K562 (cell line): ENCODE data around the gene ATAD3C. TPM values are rescaled to one million over a fixed set of nuclear protein-coding genes. Genes with fewer than 3 reads are reported as not detected.

ENCODE experiments used
- AFF4 ChIP-seq: sonication (generic); formaldehyde crosslinking; IDR thresholded peaks from 2 replicates; pipeline ENCODE4 v1.8.0; 2023; ENCODE audit warnings: mild to moderate bottlenecking, missing genetic modification reagents
- ARHGAP35 ChIP-seq: fragments of 450-650 bp; IDR thresholded peaks from 2 replicates; pipeline ENCODE4 v1.6.1; 2018; ENCODE audit not compliant: partially characterized antibody
- FOXA3 ChIP-seq, 2 experiments: fragments of 450-650 bp in 1 of 2; sonication (generic) in 1 of 2; formaldehyde crosslinking; IDR thresholded peaks in 1 of 2; conservative IDR thresholded peaks in 1 of 2; 2 replicates each; pipeline versions ENCODE4 v1.4.0 to v1.8.0; 2020 to 2022; ENCODE audit warnings: mild to moderate bottlenecking in 2 of 2, missing genetic modification reagents in 1 of 2
- KAT8 ChIP-seq: fragments of 450-650 bp; IDR thresholded peaks from 2 replicates; pipeline ENCODE4 v1.6.1; 2016; ENCODE audit warnings: low read depth, mild to moderate bottlenecking
- NCOA6 ChIP-seq: fragments of 450-650 bp; IDR thresholded peaks from 2 replicates; pipeline ENCODE4 v1.6.1; 2017; ENCODE audit warnings: mild to moderate bottlenecking
- PRDM10 ChIP-seq: fragments of 450-650 bp; IDR thresholded peaks from 2 replicates; pipeline ENCODE4 v1.6.1; 2018; ENCODE audit not compliant: partially characterized antibody
- TBP ChIP-seq: optimal IDR thresholded peaks from 2 replicates; pipeline ENCODE3; 2011; ENCODE audit warnings: low read depth, low read length, improper control_type of control experiment
- TCF15 ChIP-seq: fragments of 250-450 bp; sonication (Bioruptor Pico); IDR thresholded peaks from 2 replicates; pipeline ENCODE4 v1.8.0; 2022; ENCODE audit warnings: moderate library complexity, mild to moderate bottlenecking, inconsistent platforms
- TCF7L2 ChIP-seq: fragments of 150-350 bp; IDR thresholded peaks from 2 replicates; pipeline ENCODE4 v1.6.1; 2016; ENCODE audit warnings: low read depth, mild to moderate bottlenecking, low read length, moderate library complexity
- THAP12 ChIP-seq: fragments of 250-450 bp; sonication (Bioruptor Pico); IDR thresholded peaks from 2 replicates; pipeline ENCODE4 v1.9.0; 2021; ENCODE audit warnings: mild to moderate bottlenecking, inconsistent platforms
- ZNF280B ChIP-seq: fragments of 250-450 bp; sonication (Bioruptor Pico); IDR thresholded peaks from 2 replicates; pipeline ENCODE4 v1.5.1; 2021; ENCODE audit warnings: mild to moderate bottlenecking
- ZNF431 ChIP-seq: sonication (generic); formaldehyde crosslinking; IDR thresholded peaks from 2 replicates; pipeline ENCODE4 v1.8.0; 2022; ENCODE audit warnings: mild to moderate bottlenecking, missing genetic modification reagents
- ZNF584 ChIP-seq: fragments of 200-800 bp; sonication (Bioruptor generic); IDR thresholded peaks from 2 replicates; pipeline ENCODE4 v1.6.1; 2016; ENCODE audit warnings: low read depth, mild to moderate bottlenecking, missing genetic modification characterization, missing compliant biosample characterization
- ZNF79 ChIP-seq: fragments of 250-450 bp; sonication (Bioruptor Pico); IDR thresholded peaks from 2 replicates; pipeline ENCODE4 v1.4.0; 2020; ENCODE audit warnings: low read depth, mild to moderate bottlenecking, moderate library complexity
- polyA plus RNA-seq, 8 experiments: library from polyadenylated mRNA; depleted of rRNA in 4 of 8; stranded (reverse) in 5 of 8; unstranded in 3 of 8; fragments of >200 nt; fragmentation: Nextera tagmentation in 2 of 8; fragmentation: Illumina TruSeq in 1 of 8; extraction: Ambion mirVana in 2 of 8; extraction: Trizol in 1 of 8; gene quantifications; 2 replicates each; pipeline versions ENCODE4 v1.2.1 to v1.2.3, GENCODE V29; 2011 to 2014; ENCODE audit warnings: inconsistent platforms in 1 of 8, missing spikeins in 1 of 8
- total RNA-seq, 7 experiments: library from RNA; depleted of rRNA in 6 of 7; stranded (reverse); fragments of >200 nt in 6 of 7; fragmentation: Illumina TruSeq in 2 of 7; extraction: Trizol in 2 of 7; gene quantifications; 2 replicates each; pipeline versions ENCODE4 v1.2.1 to v1.2.3, GENCODE V29; 2011 to 2021; ENCODE audit warnings: low replicate concordance in 1 of 7

ATAD3C gene
- total and polyA plus RNA-seq, 9 of the 15 experiments (the other 6 are each of a cell fraction or from before 2014, with no cell fraction given), result 0.03 to 0.18 TPM; not detected in 7

GRCh38 chr1:1441002-1441888 lies 8.2 kb upstream of the ATAD3C start (continued):
- TF ChIP-seq ZNF584 (CRISPR knock-in tag) (no peak), NCOA6 (no peak), TBP (no peak), ZNF280B (CRISPR knock-in tag) (no peak), AFF4 (CRISPR knock-in tag) (no peak; the same call in 1 of the 2 replicates), ZNF79 (CRISPR knock-in tag) (no peak), FOXA3 (CRISPR knock-in tag; conservative IDR thresholded peaks at IDR 0.05 in 1 of 2, IDR thresholded peaks at IDR 0.05 in 1 of 2) (0 out of 4 replicates have a peak, but pooled peaks of 1 of the 2 experiments have one; percentile 20), PRDM10 (no peak), ARHGAP35 (no peak), ZNF431 (CRISPR knock-in tag) (no peak), THAP12 (CRISPR knock-in tag) (no peak), TCF15 (CRISPR knock-in tag) (no peak), TCF7L2 (no peak), KAT8 (no peak)
